Activated naive CD8-positive, alpha-beta T cell treated with anti-CD3 and anti-CD28 coated beads, Interleukin-2, amount 50 U/mL, for 24 hours (primary cell): ENCODE results near the gene KBTBD3.
A peak's percentile ranks its signal among the peaks of the same experiment; 100 is the strongest.
"Not testable (repeated sequence)": the region's sequence is repeated elsewhere in the genome, so short reads cannot be mapped to it uniquely, and the experiment has no call there.

ENCODE experiments used
- ATAC-seq: fragments of 150-1000 bp; cut with Tn5 transposase; one replicate; pipeline ENCODE4 v1.10.0; 2021
- DNase-seq: peaks from one replicate; pipeline ENCODE4 v3.0.0; 2021
- H3K27ac Mint-ChIP-seq: one replicate; pipeline ENCODE4 v1.8.0; 2021; ENCODE audit warnings: mild to moderate bottlenecking, mixed read lengths
- H3K27me3 Mint-ChIP-seq: one replicate; pipeline ENCODE4 v1.8.0; 2021; ENCODE audit warnings: mixed read lengths
- H3K36me3 Mint-ChIP-seq: one replicate; pipeline ENCODE4 v1.8.0; 2021; ENCODE audit warnings: low read depth, mixed read lengths
- H3K4me1 Mint-ChIP-seq: one replicate; pipeline ENCODE4 v1.8.0; 2021; ENCODE audit warnings: mixed read lengths
- H3K4me3 Mint-ChIP-seq: one replicate; pipeline ENCODE4 v1.8.0; 2021; ENCODE audit warnings: mild to moderate bottlenecking, moderate library complexity, mixed read lengths
- H3K9me3 Mint-ChIP-seq: one replicate; pipeline ENCODE4 v1.8.0; 2021; ENCODE audit warnings: mixed read lengths

KBTBD3 gene

DNA sequence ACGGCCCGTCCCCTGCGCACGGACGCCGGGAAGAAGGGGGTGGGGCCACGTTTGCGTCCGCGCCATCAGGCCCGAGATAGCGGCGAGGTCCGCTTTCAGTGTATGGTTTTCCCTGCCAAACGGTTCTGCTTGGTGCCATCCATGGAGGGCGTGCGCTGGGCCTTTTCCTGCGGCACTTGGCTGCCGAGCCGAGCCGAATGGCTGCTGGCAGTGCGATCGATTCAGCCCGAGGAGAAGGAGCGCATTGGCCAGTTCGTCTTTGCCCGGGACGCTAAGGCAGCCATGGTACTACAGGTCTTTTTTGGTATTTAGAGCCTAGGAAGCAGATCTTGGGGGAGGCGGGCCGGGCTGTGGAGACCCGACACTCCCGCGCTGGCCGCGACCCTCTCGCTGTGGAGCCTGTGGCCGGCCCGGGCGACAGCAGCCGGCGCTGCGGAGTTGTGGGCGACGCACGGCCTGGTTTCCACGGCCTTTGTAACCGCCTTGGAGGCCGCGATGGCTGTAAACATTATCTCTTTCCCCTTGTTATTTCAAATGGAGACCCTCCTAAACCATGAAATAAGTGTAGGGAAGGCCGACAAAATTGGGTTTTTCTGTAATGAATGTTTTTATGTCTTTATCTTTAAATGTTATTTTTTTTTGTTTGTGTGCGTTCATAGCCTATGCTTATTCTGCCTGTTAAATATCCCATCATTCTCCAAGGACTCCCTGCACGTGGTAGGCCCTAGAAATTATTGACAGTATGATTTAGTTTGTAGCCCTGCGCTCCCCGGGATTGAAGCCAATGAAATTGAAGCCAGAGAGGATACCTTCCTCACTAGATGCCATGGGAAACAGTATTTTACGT lies 685 bp upstream of the KBTBD3 start, which contains the start of gene AASDHPPT:
AASDHPPT (plus strand) TSS at position 54 of the 847 bp plus-strand sequence; CDS start at position 103, 49 bp downstream.
- H3K27me3 Mint-ChIP-seq, result no peaks in the 10 kb centered on the region
- peak within 1 kb of the TSS; percentile 94 for H3K4me3 Mint-ChIP-seq
- H3K27ac Mint-ChIP-seq, result peak within 1 kb of the TSS; percentile 96
- H3K4me1 Mint-ChIP-seq, result peaks cover 46% of the 10 kb centered on the region
- DNase-seq (no peak), ATAC-seq (peak; percentile 8)
- no peaks in the 10 kb centered on the region for H3K9me3 Mint-ChIP-seq
- peaks cover 24% of the 10 kb centered on the region for H3K36me3 Mint-ChIP-seq

GRCh38 chr11:106076171-106076918 lies 802 bp downstream of the KBTBD3 start:
- no peak for ATAC-seq
- no peak for DNase-seq
- Mint-ChIP-seq H3K4me3 (peak overlapping the region; percentile 94), H3K4me1 (peaks cover 41% of the 10 kb centered on the region), H3K27ac (peak overlapping the region; percentile 85), H3K27me3 (no peaks in the 10 kb centered on the region), H3K36me3 (peaks cover 18% of the 10 kb centered on the region), H3K9me3 (no peaks in the 10 kb centered on the region)

DNA sequence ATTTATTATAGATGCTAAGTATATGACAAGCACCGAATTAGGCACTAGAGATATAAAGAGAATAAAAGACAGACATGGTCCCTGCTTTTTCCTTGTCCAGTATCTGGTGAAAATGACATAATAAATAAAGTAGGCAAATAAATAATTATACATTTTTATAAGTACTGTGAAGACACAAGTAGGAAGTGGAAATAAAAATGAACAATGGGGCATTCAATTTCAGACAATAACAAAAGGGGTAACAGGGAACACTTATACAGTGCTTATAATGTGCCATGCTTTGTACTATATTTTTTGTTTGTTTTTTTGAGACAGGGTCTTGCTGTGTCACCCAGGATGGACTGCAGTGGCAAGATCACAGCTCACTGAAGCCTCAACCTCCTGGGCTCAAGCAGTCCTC lies 4.3 kb downstream of the KBTBD3 start:
- Mint-ChIP-seq H3K4me3 (no peak overlapping the region), H3K4me1 (peaks cover 17% of the 10 kb centered on the region), H3K9me3 (no peaks in the 10 kb centered on the region), H3K36me3 (peaks cover 6% of the 10 kb centered on the region), H3K27me3 (no peaks in the 10 kb centered on the region), H3K27ac (no peak overlapping the region)
- ATAC-seq, result no peak
- no peak for DNase-seq

- Mint-ChIP-seq H3K27me3 (no peaks in the 10 kb centered on the region), H3K36me3 (peaks cover 6% of the 10 kb centered on the region), H3K4me1 (peaks cover 8% of the 10 kb centered on the region), H3K4me3 (no peak overlapping the region), H3K27ac (no peak overlapping the region), H3K9me3 (no peaks in the 10 kb centered on the region)
- DNase-seq (no peak), ATAC-seq (no peak)
Observed at GRCh38 chr11:106070606-106071005, 6.5 kb downstream of the KBTBD3 start.

DNA sequence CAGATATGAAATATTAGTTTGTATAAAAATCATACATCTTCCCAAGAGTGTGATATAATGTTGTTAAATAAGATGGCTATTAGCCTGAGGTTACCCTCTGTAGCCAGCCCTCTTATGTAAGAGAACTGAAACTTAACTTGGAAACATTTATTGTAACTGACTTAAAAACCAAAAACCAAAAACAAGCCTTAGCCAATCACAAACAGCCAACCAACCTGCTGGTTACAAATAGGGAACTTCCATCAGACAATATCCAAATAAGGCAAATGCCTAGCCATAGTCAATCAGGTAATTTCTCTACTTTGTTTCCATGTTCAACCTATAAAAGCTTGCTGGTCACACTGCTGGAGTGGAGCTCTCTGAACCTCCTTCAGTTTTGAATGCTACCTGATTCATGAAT lies 14.1 kb downstream of the KBTBD3 start:
- Mint-ChIP-seq H3K27ac (no peak overlapping the region), H3K4me3 (no peak overlapping the region), H3K4me1 (peaks cover 16% of the 10 kb centered on the region), H3K36me3 (peaks cover 10% of the 10 kb centered on the region), H3K9me3 (no peaks in the 10 kb centered on the region), H3K27me3 (no peaks in the 10 kb centered on the region)
- ATAC-seq (peak; percentile 69), DNase-seq (no peak)

GRCh38 chr11:106061954-106062949 lies 14.9 kb downstream of the KBTBD3 start:
- DNase-seq, result no peak
- H3K9me3 Mint-ChIP-seq, result no peaks in the 10 kb centered on the region
- H3K4me3 Mint-ChIP-seq, result no peak overlapping the region
- peak; percentile 18 for ATAC-seq
- H3K4me1 Mint-ChIP-seq, result peaks cover 16% of the 10 kb centered on the region
- H3K36me3 Mint-ChIP-seq, result peaks cover 12% of the 10 kb centered on the region
- no peaks in the 10 kb centered on the region for H3K27me3 Mint-ChIP-seq
- H3K27ac Mint-ChIP-seq, result peak overlapping the region; percentile 14

DNA sequence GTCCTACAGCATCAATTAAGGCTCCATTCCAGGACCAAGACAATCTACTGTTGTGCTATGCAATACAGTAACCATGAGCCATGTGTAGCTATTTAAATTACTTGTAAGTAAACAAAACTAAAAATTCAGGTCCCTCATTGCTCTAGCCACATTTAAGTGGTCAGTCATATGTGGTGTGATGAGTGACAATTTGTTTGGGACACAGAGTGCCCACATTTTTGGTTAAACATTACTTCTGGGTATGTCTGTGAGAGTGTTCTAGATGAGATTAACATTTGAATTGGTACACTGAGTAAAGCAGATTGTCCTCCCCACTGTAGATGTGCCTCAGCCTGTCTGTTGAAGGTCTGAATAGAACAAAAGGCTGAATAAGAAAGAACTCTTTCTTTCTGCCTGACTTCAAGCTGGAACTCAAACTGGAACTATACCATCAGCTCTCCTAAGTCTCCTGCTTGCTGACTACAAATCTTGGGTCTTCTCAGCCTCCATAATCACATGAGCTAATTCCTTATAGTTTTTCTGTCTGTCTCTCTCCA lies 15.8 kb downstream of the KBTBD3 start:
- H3K27me3 Mint-ChIP-seq, result no peaks in the 10 kb centered on the region
- no peaks in the 10 kb centered on the region for H3K9me3 Mint-ChIP-seq
- DNase-seq (no peak), ATAC-seq (no peak)
- peaks cover 12% of the 10 kb centered on the region for H3K36me3 Mint-ChIP-seq
- H3K4me1 Mint-ChIP-seq, result peaks cover 16% of the 10 kb centered on the region
- H3K4me3 Mint-ChIP-seq, result no peak overlapping the region
- H3K27ac Mint-ChIP-seq, result no peak overlapping the region

DNA sequence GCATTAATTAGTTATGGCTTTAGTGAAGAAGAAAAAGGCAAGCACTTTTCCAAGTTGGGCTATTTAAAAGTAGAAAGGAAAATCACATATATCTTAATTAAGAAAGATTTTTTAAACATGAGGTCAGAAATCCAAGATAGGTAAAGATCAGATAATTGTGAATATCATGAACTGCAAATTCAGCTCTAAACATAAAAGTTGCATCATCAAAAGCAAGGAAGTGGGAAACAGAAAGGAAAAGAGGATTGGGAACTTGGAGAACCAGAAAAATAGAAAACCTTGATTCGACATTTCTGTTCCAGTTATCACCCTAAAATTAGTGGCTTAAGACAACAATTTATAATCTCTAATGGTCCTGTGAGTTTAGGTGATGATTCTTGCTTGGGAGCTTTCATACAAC lies 17.5 kb downstream of the KBTBD3 start:
- DNase-seq (no peak), ATAC-seq (no peak)
- Mint-ChIP-seq H3K27ac (no peak overlapping the region), H3K36me3 (peaks cover 8% of the 10 kb centered on the region), H3K9me3 (no peaks in the 10 kb centered on the region), H3K4me3 (no peak overlapping the region), H3K4me1 (peaks cover 13% of the 10 kb centered on the region), H3K27me3 (no peaks in the 10 kb centered on the region)

DNA sequence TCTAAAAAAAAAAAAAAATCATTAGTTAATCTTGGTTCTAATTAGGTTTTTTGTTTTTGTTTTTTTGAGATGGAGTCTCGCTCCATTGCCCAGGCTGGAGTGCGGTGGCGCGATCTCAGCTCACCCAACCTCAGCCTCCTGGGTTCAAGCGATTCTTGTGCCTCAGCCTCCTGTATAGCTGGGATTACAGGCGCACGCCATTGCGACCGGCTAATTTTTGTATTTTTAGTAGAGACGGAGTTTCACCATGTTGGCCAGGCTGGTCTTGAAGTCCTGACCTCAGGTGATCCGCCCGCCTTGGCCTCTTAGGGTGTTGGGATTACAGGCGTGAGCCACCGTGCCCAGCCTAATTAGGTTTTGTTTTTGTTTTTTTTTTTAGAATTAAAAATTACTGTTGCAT lies 18.8 kb downstream of the KBTBD3 start:
- ATAC-seq, result not testable (repeated sequence)

GRCh38 chr11:106051103-106051502 lies 26.0 kb downstream of the KBTBD3 start:
- Mint-ChIP-seq H3K4me3 (no peak overlapping the region), H3K27ac (no peak overlapping the region), H3K4me1 (no peaks in the 10 kb centered on the region), H3K27me3 (no peaks in the 10 kb centered on the region), H3K9me3 (no peaks in the 10 kb centered on the region), H3K36me3 (no peaks in the 10 kb centered on the region)
- ATAC-seq, result no peak
- DNase-seq, result no peak

More for the DNA sequence above, 18.8 kb downstream of the KBTBD3 start:
- not testable (repeated sequence) for H3K27me3 Mint-ChIP-seq, H3K4me3 Mint-ChIP-seq, H3K9me3 Mint-ChIP-seq, H3K36me3 Mint-ChIP-seq, DNase-seq, H3K27ac Mint-ChIP-seq
- H3K4me1 Mint-ChIP-seq, result peaks cover 13% of the 10 kb centered on the region

DNA sequence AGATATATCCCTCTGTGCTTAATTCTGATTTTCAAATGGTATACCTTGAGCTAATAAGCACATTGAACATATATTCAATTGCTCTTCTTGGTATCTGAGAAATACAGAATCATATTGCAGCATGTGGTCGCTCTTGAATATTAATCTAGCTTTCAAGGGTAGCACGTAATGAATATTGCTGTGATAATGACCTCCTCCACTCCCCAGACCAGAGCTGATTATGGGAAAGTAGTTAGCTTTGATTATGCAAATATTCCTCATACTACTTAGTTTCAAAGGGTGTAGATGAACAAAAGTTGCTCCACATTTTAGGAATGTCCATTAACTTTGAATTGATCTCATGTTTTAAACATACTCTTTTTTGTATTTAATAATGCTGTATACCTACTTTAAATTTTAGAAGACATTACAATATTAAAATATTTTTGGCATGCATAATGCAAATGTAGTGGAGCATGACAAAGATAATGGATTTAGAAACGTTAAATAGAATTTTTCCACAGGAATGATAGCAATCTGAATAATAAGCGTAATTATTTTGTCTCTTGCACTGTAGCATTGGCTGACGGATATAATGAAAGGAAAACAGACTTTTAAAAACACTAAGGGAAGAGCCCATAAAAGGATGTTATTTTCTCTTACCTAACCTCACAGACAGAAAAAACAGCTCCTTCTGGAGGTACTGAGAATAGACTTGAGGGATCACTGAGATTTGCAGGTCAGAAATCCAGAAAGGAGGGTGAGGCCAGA lies 27.2 kb downstream of the KBTBD3 start:
- Mint-ChIP-seq H3K9me3 (no peaks in the 10 kb centered on the region), H3K27me3 (no peaks in the 10 kb centered on the region), H3K36me3 (no peaks in the 10 kb centered on the region), H3K4me3 (no peak overlapping the region), H3K4me1 (no peaks in the 10 kb centered on the region), H3K27ac (no peak overlapping the region)
- ATAC-seq (no peak), DNase-seq (no peak)

DNA sequence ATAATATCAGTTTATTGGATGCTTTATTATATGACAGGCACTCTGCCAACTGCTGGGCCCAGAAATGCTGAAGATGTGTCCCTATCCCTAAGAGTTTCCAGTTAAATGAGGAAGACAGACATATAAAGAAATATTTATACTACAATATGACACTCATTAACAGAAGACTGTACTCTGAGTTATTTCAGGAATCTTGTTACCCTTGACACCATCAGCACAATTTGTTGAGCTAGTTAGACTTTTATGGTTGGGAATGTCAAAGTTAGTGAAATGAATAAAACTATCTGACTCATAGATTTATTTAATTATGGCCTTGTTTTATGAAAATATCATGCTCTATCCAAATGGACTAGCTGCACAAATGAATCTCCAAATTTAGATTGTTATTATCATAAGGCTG lies 29.5 kb downstream of the KBTBD3 start:
- Mint-ChIP-seq H3K27ac (no peak overlapping the region), H3K27me3 (peaks cover 4% of the 10 kb centered on the region), H3K9me3 (no peaks in the 10 kb centered on the region), H3K4me3 (no peak overlapping the region), H3K4me1 (no peaks in the 10 kb centered on the region), H3K36me3 (no peaks in the 10 kb centered on the region)
- DNase-seq (no peak), ATAC-seq (no peak)

GRCh38 chr11:106043540-106043939 lies 33.6 kb downstream of the KBTBD3 start:
- no peaks in the 10 kb centered on the region for H3K9me3 Mint-ChIP-seq
- H3K36me3 Mint-ChIP-seq, result no peaks in the 10 kb centered on the region
- peaks cover 17% of the 10 kb centered on the region for H3K27me3 Mint-ChIP-seq
- DNase-seq (no peak), ATAC-seq (no peak)
- no peak overlapping the region for H3K27ac Mint-ChIP-seq
- no peak overlapping the region for H3K4me3 Mint-ChIP-seq
- H3K4me1 Mint-ChIP-seq, result no peaks in the 10 kb centered on the region
